Right lobe of liver (tissue), 4 donors: ENCODE data around the gene MAT2A.

Source experiments
- POLR2A ChIP-seq: fragments of 450-650 bp; IDR thresholded peaks from one replicate; pipeline ENCODE4 v1.6.1; 2017; ENCODE audit warnings: antibody characterized with exemption, mild to moderate bottlenecking
- TF ChIP-seq, protein P1 (sequence below), 4 donors: fragments of 200-600 bp in 3 of 4; fragments of 450-650 bp in 1 of 4; IDR thresholded peaks; one replicate each; pipeline versions ENCODE4 v1.5.1 to v1.8.0; 2016 to 2022; ENCODE audit warnings: antibody characterized with exemption in 4 of 4, mild to moderate bottlenecking in 2 of 4
- donor health status: DM: no; HTN: no; CAD: no.
- donor health status: DM: no; HTN: no; CAD: no.
- donor health status: DM: no; HTN: yes; CAD: no.

DNA sequence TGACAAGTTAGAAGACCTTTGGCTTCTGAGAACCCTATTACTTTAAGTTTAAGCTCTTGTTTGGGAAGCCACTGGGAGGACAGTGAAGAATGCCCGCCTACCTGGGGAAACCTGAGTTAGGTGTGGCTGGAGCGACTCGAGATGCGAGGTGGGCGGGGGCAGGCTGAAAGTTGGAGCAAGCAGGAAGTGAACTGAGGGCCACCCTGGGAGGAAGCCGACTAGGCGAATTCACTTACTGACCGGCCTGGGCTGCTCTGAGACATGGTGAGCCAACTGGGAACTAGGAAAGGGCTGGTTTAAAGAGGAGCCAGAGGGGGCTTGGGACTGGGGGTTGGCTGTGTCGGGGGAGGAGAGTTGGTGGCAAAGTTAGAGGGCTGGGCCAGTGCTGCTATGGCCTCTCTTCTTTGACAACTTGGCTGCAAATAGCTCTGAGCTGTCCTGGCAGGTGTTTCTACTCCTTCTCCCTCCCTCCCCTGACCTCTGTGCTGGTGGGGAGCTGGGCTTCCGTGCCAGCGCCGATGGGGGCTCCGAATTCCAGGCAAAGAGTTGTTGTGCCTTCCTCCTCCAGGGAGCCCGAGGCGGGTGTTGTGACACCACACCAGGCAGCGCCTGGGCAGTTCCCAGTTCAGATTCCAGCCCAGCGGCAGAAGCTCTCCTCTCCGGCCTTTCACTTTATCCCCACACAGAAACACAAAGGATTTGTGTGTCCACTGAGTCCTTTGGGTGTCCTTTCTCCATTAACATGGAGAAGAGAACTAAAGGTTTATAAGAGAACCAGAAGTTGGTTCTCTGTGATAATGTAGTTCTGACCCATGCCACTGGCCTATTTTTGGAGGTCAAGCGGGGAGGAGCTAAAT is 38.6 kb downstream of the MAT2A start, which contains the start of gene VAMP8:
- TF ChIP-seq, protein P1, sequence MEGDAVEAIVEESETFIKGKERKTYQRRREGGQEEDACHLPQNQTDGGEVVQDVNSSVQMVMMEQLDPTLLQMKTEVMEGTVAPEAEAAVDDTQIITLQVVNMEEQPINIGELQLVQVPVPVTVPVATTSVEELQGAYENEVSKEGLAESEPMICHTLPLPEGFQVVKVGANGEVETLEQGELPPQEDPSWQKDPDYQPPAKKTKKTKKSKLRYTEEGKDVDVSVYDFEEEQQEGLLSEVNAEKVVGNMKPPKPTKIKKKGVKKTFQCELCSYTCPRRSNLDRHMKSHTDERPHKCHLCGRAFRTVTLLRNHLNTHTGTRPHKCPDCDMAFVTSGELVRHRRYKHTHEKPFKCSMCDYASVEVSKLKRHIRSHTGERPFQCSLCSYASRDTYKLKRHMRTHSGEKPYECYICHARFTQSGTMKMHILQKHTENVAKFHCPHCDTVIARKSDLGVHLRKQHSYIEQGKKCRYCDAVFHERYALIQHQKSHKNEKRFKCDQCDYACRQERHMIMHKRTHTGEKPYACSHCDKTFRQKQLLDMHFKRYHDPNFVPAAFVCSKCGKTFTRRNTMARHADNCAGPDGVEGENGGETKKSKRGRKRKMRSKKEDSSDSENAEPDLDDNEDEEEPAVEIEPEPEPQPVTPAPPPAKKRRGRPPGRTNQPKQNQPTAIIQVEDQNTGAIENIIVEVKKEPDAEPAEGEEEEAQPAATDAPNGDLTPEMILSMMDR (IDR thresholded peaks at IDR 0.05): no peak
- TF ChIP-seq POLR2A: no peak
